AG20443 (cell line): ENCODE results near the gene IQGAP2.
A peak's percentile ranks its signal among the peaks of the same experiment; 100 is the strongest.

Experiments
- DNase-seq: peaks from one replicate; pipeline ENCODE4 v3.0.0; 2012; ENCODE audit warnings: low spot score, mixed read lengths

The IQGAP2 gene

DNA sequence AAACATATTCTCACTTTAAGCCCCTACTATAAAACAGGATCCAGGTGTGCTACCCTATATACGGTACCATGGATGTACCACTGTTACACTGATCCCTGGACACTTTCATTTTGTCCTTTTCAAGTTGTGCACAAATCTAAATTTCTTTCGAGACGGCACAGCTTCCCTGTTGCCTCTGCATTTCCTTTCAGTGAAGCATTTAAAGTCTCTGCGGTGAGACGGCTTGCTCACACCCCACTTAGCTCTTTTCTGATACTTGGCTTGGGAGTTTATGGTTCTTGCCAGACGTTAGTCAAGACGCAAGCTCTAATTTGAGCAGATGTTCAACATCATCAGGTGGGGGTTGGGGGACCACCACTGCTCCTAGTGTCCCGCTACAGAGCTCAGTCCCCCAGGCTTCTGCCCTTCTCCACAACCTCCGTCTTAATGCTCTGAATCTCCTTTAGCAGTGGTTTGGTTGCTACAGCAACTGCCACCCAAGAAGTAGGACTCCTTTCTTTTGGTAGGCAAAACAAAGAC is 204.3 kb downstream of the IQGAP2 start:
- no peak for DNase-seq

DNA sequence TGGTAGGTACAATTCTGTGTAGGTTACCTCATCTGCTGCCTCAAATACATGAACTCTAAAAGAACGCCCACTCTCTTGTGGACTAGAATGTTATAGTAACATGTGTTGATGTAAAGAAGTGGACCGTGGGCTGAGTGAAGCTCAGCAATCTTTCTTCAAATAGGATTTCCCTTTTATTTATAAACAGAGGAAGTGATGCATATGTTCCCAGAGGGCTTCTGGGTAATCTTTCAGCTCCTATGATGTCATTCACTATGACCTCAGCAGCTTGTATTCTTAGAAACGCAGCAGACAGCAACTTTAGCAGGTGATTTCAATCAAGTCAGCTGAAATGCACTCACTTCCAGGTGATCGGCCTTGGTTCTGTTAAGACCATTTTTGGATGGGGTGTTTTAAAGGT is 205.7 kb downstream of the IQGAP2 start:
- no peak for DNase-seq

DNA sequence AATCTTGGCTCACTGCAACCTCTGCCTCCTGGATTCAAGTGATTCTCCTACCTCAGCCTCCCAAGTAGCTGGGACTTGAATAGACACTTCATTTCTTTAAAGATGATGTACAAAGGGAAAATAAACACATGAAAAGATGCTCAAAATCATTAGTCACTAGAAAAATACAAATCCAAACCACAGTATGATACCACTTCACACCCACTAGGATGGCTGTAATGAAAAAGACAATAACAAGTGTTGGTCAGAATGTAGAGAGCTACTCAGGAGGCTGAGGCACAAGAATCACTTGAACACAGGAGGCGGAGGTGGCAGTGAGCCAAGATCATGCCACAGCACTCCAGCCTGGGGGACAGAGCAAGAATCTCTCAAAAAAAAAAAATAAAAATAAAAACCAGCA is 207.1 kb downstream of the IQGAP2 start:
- DNase-seq: no peak

DNA sequence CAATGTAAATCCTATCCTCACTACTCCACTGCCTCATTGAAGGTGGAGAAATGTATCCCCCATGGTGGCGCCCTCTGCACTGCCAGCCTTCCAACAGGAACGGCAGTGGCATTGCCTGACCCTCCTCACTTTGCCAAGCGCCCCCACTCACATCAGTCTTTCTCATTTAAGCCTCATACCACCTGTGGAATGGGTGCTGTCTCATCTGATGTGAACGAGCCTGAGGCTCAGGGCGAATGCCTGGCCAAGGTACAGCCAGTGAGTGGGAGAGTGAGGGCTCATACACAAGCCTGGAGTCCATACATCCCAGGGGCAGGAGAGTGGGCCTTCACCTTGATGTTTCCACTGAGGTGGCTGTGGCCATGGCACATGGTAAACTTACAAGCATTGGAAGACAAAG is 209.9 kb downstream of the IQGAP2 start:
- no peak for DNase-seq

DNA sequence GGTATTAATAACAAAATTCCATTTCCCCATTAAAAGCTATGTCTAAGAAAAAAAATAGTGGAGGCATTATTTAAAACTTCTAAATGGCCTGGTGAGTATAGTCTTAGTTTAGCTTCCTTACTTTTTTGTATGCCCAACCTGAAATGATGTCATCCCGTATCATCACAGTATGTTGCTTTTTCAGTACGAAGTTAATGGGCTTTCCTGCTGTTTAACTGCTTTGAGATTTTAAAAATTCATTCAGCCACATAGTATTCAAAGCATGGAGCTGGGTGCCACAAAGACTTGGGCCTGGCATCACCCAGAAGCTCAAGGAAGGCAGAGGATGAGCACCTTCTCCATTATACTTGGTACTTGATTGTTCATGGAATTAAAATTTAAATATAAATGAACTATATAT is 212.7 kb downstream of the IQGAP2 start:
- no peak for DNase-seq

DNA sequence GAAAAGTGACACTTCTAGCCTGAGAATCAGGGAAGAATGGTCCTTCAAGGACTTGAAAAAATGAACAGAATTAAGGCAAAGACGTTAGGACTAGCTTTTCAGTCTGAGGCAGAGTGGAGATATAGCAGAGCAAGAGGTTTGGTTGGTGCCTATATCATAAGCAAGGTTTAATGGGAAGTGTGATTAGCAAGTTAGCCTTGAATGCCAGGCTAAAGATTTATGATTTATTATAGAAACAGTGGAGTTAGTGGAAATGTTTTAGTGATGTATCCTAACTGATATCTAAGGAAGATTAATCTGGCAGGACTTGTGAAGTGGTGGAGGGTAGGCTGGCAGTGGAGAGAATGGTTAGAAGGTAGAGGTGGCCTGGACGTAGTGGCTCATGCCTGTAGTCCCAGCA is 213.1 kb downstream of the IQGAP2 start:
- DNase-seq: no peak

DNA sequence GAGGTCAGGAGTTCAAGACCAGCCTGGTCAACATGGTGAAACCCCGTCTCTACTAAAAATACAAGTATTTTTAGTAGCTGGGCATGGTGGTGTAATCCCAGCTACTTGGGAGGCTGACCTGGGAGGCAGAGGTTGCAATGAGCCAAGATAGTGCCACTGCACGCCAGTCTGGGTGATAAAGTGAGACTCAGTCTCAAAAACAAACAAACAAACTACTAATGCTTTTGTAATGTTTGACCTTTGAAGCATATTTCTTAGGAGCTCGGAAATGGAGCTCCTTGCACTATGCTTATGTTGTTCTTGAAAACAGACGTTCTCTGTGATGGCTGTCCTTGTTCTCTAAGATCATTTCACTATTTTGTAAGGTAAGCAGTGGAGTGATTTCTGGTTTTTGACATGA is 214.1 kb downstream of the IQGAP2 start:
- DNase-seq: no peak

DNA sequence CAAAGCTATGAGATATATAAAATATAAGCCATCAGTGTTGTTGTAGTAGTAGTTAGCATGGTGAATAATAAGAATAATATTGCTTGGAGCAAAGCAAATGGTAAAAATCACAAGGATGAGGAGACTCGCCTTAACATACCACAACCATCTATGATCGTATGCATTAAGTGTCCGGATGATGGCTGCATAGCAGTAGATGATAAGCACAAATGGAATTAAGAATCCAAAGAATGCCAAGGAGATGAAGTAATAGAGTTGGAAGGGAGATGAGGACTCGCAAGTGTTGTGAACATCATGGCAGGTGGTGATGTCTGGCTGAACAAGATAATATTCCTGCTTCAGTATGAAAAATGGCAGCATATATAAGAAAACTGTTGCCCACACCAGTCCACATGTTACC is 214.6 kb downstream of the IQGAP2 start:
- DNase-seq: no peak

DNA sequence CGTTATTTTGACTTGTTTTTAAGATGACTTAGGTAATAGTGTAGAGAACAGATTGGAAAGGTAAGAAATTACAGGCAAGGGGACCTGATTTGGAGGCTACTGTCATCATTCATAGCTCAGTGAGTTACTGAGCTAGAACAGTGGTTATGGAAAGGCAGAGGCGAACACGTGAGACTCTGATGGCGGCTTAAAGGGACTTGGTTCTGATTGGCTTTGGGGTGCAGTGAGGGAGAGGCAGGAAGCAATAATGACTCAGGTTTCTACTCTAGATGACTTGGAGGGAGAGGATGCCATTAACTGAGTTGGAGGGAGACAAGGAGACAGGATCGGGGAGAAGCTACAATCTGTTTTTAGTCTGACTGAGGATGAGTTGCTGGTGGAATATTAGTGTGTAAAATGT is 217.1 kb downstream of the IQGAP2 start:
- DNase-seq: no peak

DNA sequence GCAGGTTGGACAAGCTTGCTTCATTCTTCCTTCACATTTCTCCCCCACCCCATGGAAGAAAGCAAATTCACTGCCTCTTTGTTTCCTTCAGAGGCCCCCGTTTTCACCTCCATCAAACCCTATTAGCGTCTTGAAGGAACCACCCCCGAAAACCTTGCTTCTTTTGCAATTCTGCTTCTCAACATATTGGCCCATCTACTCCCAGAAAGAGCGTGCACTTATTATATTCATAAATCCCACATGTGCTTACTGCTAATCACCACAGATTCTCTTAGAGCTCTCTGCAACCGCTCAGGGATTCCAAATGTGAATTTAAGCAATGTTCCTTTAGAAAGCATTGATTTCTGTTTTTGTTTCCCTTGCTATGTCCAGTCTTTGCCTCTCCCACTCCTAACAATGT is 219.0 kb downstream of the IQGAP2 start:
- no peak for DNase-seq

DNA sequence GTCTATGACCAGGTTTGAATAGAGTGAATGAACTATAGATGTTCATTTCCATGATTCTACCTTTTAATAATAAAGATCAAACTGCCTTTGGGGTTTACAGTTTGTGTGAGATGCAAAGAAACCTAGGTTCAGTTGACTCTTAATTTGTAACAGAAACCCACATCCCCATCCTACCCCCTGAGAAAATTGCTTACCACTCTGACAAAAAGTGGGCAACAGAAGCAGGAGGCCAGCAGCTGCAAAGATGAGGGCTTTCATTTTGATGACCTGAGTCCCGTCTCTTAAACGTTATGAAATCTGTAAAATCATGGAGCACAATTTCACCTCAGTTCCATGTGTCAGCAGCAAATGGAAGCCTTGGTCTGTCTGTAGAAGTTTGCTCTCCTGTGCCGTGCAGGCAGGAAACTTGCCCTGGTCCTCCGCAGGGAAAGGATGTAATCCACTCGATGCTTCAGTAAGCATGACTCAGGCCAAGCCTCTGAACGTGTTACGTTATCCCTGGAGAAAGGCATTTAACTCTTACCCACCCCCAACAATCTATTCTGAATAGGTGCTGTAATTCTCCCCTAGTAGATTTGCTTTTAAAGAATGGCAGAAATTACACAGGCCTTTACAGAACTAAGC is 220.0 kb downstream of the IQGAP2 start, which contains the start of gene F2RL2:
TSS of gene F2RL2 (minus strand) at position 431 of the 624 bp plus-strand sequence. CDS start at position 258, 173 bp downstream.
- DNase-seq: peak; percentile 55

DNA sequence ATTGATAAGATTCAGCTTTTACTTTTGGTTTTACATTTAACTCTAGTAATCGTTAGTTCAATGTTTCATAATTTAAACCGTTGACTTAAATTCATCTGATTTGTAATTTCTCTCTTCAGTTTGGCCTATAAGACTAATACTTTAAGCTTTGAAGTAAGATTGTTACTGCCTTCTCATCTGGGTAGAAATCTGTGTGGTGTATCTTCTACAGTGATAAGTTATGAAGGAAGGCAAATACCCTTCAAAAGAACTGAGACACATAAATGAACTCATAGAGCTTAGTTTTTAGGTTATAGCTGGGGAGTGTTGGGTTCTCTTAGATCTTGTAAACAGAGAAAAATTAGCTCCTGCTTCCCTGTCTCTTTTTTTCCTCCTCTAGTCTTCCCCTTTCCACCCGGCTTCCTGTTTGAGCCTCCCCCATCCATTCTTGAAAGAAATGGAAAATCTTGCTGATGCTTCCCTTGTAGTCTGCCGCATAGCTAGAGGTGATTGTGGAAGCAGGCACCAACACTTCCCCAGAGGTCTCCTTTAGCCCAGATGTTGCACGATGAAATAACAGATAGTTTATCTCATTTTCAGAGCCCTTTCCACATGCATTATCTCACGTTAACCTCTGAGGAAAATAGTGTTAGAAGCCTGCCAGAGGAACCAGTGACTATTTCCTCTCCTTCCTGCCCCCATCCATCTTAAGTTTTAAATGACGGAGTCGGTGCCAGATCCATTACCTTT is 222.2 kb downstream of the IQGAP2 start:
- DNase-seq: no peak

DNA sequence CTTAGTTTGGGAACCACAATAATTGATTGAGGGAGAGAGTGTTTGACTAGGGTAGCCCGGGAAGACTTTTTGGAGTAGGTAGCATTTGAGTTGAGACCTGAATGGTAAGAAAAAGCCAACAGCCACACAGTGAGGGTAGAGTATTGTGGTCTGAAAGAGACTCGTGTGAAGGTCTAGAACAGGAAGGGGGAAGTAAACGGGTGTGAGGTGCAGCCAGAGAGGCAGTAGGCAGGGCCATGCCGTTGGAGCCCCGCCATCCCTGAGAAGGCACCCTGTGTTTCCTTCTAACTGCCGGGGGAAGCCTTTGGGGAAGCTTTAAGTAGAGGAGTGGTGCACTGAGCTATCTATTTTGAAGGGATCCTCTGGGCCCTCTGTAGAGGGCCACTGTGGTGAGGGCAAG is 223.7 kb downstream of the IQGAP2 start:
- DNase-seq: no peak

DNA sequence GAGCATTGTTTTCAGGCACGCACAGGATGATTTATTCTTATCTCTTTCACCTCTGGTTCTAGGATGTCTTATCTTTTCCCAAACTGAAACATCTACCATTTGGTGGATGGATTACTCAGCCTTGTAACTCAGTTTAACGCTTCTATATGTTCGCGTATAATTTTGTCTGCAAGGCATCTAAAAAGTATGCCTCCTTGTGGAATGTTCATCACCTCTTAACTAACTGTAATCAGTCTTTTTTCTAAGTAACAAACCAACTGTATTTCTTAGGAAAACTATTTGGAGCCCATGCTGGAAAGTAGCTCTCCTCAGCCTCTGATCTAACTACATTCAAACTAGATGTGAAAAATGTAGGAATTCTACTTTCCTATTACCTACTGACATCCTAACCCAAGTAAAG is 231.6 kb downstream of the IQGAP2 start:
- DNase-seq: no peak

DNA sequence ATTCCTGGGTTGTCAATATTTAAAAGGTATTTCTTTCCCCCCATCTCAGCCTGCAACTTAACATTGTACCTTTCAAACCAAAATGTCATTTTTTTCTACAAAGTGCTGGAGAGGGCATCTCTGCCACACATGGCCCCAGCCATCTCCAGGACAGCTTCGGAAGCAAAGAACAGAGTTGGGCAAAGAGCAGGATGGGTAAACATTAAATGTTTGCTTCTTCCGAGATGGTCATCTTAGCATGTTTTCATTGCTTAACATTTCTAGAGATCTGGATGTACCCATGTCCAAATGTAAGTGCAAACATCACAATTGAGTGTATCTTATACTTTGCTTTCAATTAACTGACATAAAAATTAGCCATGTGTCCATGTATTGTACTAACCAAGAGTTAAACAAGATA is 234.4 kb downstream of the IQGAP2 start:
- DNase-seq: no peak

DNA sequence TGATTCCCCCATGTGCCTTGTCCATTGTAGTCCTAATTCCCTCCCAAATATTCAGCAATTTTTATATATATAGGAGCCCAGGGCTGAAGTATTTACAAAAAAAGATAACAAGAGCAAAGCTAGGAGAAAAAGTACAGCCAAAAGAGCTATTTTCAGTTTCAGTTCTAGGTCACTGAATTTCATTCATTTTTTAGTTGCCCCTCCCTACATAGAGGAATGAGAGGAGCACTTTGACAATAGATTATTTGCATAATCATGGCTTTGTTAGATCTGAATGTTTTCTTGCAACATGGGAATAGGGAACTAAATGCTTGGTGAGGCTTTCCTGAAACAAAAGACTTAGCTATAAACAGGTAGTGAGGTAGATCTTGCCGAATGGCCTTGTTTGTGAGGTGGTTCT is 235.4 kb downstream of the IQGAP2 start:
- no peak for DNase-seq

DNA sequence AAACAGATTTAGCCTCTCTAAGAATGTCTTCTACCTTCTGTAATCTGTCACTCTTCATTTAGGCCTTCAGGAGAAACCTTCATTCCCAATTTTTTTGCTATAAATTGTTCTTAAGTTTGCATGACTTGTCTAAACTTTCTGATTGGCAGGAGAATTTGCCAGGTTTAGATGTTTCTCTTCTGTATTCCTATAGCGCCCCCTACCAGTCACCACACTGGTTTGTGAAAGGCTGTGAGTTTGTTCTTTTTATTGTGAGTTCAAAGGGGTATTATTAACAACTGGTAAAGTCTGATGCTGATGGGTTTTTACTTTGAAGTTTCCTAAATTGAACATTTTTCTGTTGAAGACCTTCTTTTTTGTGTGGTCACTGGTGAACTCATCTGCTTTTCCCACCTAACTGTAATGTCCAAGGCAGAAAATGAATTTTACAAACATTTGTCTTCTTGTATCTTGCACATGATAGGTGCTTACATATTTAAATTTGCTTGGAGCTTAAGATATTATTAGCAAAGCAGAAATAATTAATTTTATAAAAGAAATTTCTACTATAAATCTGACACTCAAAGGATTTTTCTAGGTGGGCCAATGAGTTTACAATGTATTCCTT is 238.5 kb downstream of the IQGAP2 start:
- DNase-seq: peak; percentile 41

DNA sequence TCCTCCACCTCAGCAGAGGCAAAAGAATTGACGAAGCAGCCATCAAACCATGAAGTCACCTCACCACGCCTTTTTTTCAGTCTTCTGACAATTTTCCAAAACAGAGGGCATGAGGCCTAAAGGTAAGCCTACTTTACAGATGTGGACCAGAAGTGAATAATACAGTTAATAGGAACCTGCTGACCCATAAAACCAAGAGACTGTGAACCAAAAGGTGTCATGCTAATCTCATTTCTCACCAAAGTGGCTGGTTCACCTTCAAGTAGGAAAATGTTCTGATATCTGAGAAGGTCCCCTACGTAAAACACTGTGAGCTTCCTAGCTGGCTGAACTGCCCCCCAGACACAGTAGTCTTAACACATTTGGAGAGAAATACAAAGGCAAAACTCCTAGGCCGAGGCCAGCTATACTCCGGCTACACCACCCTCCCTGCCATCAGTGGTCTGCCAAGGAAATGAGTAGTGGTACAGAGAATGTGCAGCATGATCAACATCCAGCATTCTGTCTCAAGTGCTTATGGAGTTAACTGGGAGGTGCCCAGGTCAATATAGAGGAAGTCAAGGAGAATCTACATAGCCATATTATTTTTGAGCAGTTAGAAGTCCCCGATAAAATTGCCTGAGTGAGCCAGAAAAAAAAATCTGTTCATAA is 239.4 kb downstream of the IQGAP2 start:
- no peak for DNase-seq

DNA sequence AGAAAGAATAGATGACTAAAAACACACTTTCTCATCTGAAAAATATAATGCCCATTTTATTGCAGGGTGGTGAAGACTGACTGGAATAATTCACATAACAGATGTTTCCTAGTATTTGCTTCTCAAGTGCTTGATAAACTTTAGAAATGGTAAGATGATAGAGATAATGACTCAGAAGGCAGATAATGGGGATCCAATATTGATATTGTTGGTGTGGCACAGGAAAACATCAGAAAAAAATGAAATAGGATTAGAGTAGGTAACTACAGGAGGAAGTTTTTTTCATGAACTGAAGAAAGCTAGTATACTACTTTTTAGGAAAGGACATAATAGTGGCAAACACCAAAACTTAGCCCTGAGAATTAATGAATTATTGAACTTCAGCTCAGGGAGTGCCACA is 240.3 kb downstream of the IQGAP2 start:
- no peak for DNase-seq

DNA sequence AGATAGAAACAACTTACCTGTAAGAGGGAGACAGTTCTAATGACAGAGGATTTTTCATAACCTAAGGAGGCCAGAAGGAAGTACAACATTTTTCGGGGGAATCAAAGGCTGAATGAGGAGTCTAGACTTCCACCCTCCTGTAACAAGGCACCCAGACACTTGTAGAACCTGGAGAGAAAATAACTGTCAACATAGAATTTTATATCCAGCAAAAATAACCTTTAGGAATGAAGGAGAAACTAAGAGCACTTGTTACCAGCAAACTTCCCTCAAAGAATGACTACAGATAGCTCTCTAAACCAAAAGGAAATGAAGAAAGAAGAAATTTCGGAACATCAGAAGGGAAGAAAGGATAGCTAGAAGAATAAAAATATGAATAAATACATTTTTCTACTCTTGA is 246.1 kb downstream of the IQGAP2 start:
- DNase-seq: no peak

DNA sequence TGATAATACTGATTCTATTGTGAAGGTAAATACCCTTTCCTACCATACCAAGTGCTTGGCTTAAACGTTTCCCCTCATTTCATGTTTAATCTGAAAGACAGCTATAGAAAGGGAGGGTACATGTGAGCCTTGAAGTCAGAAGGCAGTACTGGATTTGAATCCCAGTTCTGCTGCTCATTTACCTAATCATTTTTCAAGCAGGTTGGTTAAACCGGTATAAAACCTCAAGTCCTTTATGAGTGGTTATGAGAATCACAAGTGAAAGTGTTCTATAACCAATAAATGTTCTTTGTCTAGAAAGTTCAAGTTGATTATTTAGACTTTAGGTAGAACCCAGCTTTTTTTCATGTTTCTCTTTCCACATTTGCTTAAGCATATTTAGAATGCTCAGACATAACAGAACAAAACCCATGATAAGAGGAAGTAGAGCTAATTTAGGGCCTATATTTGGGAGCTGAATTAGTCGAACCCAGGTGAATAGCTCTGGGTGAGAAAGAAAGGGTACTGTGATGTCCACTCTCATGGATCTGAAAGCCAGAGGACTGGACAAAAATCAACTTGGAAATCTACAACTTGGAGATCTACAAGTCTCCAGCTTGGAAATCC is 249.8 kb downstream of the IQGAP2 start:
- no peak for DNase-seq

DNA sequence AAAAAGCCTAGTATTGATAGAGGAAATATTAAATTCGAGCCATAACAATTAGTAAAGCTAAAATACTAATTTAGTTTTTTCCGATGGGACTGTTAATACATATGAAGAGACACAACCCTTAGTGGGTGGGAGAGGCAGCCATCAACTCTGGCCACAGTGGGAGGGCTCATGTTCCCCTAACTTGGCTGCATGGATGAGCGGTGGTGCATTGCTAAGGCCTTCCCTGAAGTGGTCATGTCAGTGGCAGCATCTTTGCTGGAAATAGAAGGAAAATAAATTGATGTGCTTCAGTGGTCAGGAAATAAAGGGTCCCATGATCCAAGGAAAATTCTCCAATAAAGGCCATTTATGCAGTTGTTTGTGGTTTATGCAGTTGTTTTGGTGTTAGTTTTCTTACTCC is 254.0 kb downstream of the IQGAP2 start:
- no peak for DNase-seq
